Endothelial cell of umbilical vein (primary cell): ENCODE data around the gene ZNF415. TPM values are rescaled to one million over a fixed set of nuclear protein-coding genes. Genes with fewer than 3 reads are reported as not detected.

Experiments used
- BruUV-seq: library from RNA; stranded (reverse); fragments of 400-500 nt; replicated peaks from 2 replicates; lab custom pipeline; 2021; lab: Mats Ljungman, UMichigan
- CTCF ChIA-PET: fragments of 300-600, 350-600 bp; sonication (Branson Sonifier 250); formaldehyde crosslinking; loops from one replicate; lab custom pipeline; 2021; ENCODE audit warnings: antibody characterized with exemption, inconsistent platforms; lab: Charles Lee
- POLR2A ChIA-PET: fragments of 300-600, 350-600 bp; sonication (Branson Sonifier 250); formaldehyde crosslinking; loops from one replicate; lab custom pipeline; 2021; ENCODE audit warnings: antibody characterized with exemption, inconsistent platforms; lab: Charles Lee
- DNase-seq: peaks from one replicate; pipeline ENCODE4 v3.0.0-alpha.2; 2011; ENCODE audit warnings: low read depth, low spot score
- FAIRE-seq: peaks from 2 replicates; lab custom pipeline; 2011; peaks lifted over from hg19 to GRCh38; lab: Jason Lieb, UNC
- H2AFZ ChIP-seq: 2 replicates; pipeline ENCODE4 v1.6.0; 2012; ENCODE audit warnings: low read depth, low read length, control low read depth, inconsistent platforms
- H3K27ac ChIP-seq: 2 replicates; pipeline ENCODE4 v1.5.1; 2011; ENCODE audit warnings: low read depth, mild to moderate bottlenecking, control low read depth, low read length, moderate library complexity; ENCODE audit not compliant: insufficient read depth
- H3K27me3 ChIP-seq, 2 experiments: 2 replicates each; pipeline versions ENCODE4 v1.6.0 to v1.6.1; 2011; ENCODE audit warnings: low read length in 2 of 2, mixed read lengths in 1 of 2; ENCODE audit not compliant: control insufficient read depth in 2 of 2, insufficient read depth in 2 of 2
- H3K36me3 ChIP-seq, 2 experiments: 2 replicates in 1 of 2; 3 replicates in 1 of 2; pipeline ENCODE4 v1.5.1; 2011; ENCODE audit warnings: low read length in 2 of 2, mild to moderate bottlenecking in 1 of 2, moderate library complexity in 1 of 2; ENCODE audit not compliant: control insufficient read depth in 2 of 2, insufficient read depth in 2 of 2; ENCODE audit errors: extremely low read depth in 1 of 2
- H3K4me1 ChIP-seq: 3 replicates; pipeline ENCODE4 v1.5.1; 2011; ENCODE audit warnings: mild to moderate bottlenecking, low read length; ENCODE audit not compliant: control insufficient read depth, insufficient read depth; ENCODE audit errors: extremely low read depth
- H3K4me2 ChIP-seq: 2 replicates; pipeline ENCODE4 v1.6.1; 2011; ENCODE audit warnings: low read length, control low read depth, mixed read lengths; ENCODE audit not compliant: insufficient read depth
- H3K4me3 ChIP-seq, 3 experiments: fragments of 200-600 bp in 1 of 3; sonication (generic), shearing (Covaris generic) in 1 of 3; replicated peaks in 1 of 3; 2 replicates each; pipeline ENCODE4 v1.5.1; 2011 to 2016; ENCODE audit warnings: control low read depth in 3 of 3, low read length in 3 of 3, mild to moderate bottlenecking in 2 of 3, inconsistent platforms in 1 of 3, low read depth in 1 of 3, moderate library complexity in 1 of 3; ENCODE audit not compliant: insufficient read depth in 1 of 3
- H3K79me2 ChIP-seq: 2 replicates; pipeline ENCODE4 v1.6.0; 2012; ENCODE audit warnings: low read length, inconsistent platforms; ENCODE audit not compliant: control insufficient read depth, insufficient read depth
- H3K9ac ChIP-seq: replicated peaks from 2 replicates; pipeline ENCODE3; 2011; ENCODE audit warnings: low read length, control low read depth; ENCODE audit not compliant: insufficient read depth; ENCODE audit errors: extremely low read depth
- H3K9me1 ChIP-seq: replicated peaks from 3 replicates; pipeline ENCODE4 v1.6.0; 2011; ENCODE audit warnings: mild to moderate bottlenecking, low read length; ENCODE audit not compliant: control insufficient read depth, insufficient read depth; ENCODE audit errors: extremely low read depth
- H3K9me3 ChIP-seq: replicated peaks from 2 replicates; pipeline ENCODE4 v1.5.1; 2012; ENCODE audit warnings: low read length, inconsistent platforms; ENCODE audit not compliant: control insufficient read depth, insufficient read depth
- H4K20me1 ChIP-seq: replicated peaks from 2 replicates; pipeline ENCODE3; 2011; ENCODE audit warnings: mild to moderate bottlenecking, low read length; ENCODE audit not compliant: control insufficient read depth, insufficient read depth; ENCODE audit errors: extremely low read depth
- EZH2 ChIP-seq: IDR thresholded peaks from 2 replicates; pipeline ENCODE4 v1.6.1; 2012; ENCODE audit warnings: borderline replicate concordance, low read depth, mild to moderate bottlenecking, moderate library complexity, low read length, inconsistent platforms; ENCODE audit not compliant: severe bottlenecking
- FOS ChIP-seq: IDR thresholded peaks from 2 replicates; pipeline ENCODE4 v1.6.1; 2011; ENCODE audit warnings: mild to moderate bottlenecking, low read length, moderate library complexity, borderline replicate concordance; ENCODE audit not compliant: insufficient read depth
- GATA2 ChIP-seq: IDR thresholded peaks from 2 replicates; pipeline ENCODE4 v1.7.0; 2011; ENCODE audit warnings: low read depth, mild to moderate bottlenecking, moderate library complexity, mixed read lengths, low read length; ENCODE audit not compliant: insufficient read length, insufficient read depth
- JUN ChIP-seq: IDR thresholded peaks from 2 replicates; pipeline ENCODE4 v1.6.1; 2011; ENCODE audit warnings: borderline replicate concordance, low read depth; ENCODE audit not compliant: insufficient read length, insufficient read depth
- MYC ChIP-seq: IDR thresholded peaks from one replicate; pipeline ENCODE4 v1.6.1; 2011; ENCODE audit warnings: mild to moderate bottlenecking, low read depth, low read length
- POLR2A ChIP-seq: IDR thresholded peaks from 2 replicates; pipeline ENCODE4 v1.6.1; 2012; ENCODE audit warnings: low read depth, mild to moderate bottlenecking, control low read depth, low read length
- POLR2AphosphoS5 ChIP-seq: IDR thresholded peaks from 2 replicates; pipeline ENCODE4 v1.6.1; 2012; ENCODE audit warnings: low read depth, mild to moderate bottlenecking, control low read depth, low read length, moderate library complexity; ENCODE audit not compliant: insufficient read depth
- dilution Hi-C: fragments of 300-500 bp; cut with MboI; formaldehyde crosslinking; loops from one replicate; pipeline ENCODE4 v1.15.0; 2019; ENCODE audit warnings: low sequenced_read_pairs; ENCODE audit not compliant: extremely low pct_ligation_motif_present
- intact Hi-C: fragments of 100-400 bp; cut with micrococcal nuclease; formaldehyde crosslinking; loops from one replicate; pipeline ENCODE4 v1.10.0; 2022
- polyA plus RNA-seq, 4 experiments: library from polyadenylated mRNA; depleted of rRNA in 3 of 4; stranded (reverse) in 3 of 4; unstranded in 1 of 4; fragments of >200 nt; gene quantifications; 2 replicates each; pipeline versions ENCODE4 v1.2.1 to v1.2.3, GENCODE V29; 2011 to 2012; ENCODE audit warnings: missing spikeins in 1 of 4
- total RNA-seq: library from RNA; stranded (reverse); gene quantifications from 2 replicates; pipeline ENCODE4 v1.2.3, GENCODE V29; 2021
- TF ChIP-seq, protein P1 (sequence below), 2 donors: IDR thresholded peaks; 1 replicate in 1 of 2; 2 replicates in 1 of 2; pipeline ENCODE4 v1.5.1; 2011; ENCODE audit warnings: low read length in 2 of 2, mild to moderate bottlenecking in 2 of 2, moderate library complexity in 2 of 2, control low read depth in 1 of 2, inconsistent platforms in 1 of 2, low read depth in 1 of 2; ENCODE audit not compliant: insufficient read depth in 1 of 2; ENCODE audit errors: extremely low read depth in 1 of 2
- TF ChIP-seq, protein P2 (sequence below): IDR thresholded peaks from 2 replicates; pipeline ENCODE4 v1.6.1; 2011; ENCODE audit not compliant: insufficient read depth, insufficient read length

ZNF415 gene
- total and polyA plus RNA-seq, 2 donors (not counting 3 experiments of a cell fraction or from before 2014, with no cell fraction given), result 0.48 to 0.69 TPM

DNA sequence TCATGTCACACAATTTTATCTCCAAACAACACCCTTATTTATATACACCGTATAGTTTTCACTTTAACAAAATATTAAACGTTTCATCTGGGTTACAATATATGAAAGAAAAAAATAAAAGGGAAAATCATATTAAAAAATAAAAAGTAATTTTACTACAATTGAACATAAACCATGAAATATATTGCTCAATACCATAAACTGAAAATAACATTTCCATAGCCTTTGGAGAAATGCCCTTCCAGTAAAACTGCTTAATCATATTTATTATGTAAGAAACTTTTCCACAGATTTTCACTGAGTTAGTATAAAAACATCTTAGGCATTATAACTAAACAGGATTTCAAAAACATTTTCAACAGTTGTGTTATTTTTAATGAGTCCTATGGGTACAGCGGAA lies 27.6 kb upstream of the ZNF415 start:
- TF ChIP-seq GATA2 (no peak), POLR2AphosphoS5 (no peak), POLR2A (no peak), EZH2 (no peak), MYC (no peak), FOS (no peak), JUN (no peak)
- TF ChIP-seq, protein P1, sequence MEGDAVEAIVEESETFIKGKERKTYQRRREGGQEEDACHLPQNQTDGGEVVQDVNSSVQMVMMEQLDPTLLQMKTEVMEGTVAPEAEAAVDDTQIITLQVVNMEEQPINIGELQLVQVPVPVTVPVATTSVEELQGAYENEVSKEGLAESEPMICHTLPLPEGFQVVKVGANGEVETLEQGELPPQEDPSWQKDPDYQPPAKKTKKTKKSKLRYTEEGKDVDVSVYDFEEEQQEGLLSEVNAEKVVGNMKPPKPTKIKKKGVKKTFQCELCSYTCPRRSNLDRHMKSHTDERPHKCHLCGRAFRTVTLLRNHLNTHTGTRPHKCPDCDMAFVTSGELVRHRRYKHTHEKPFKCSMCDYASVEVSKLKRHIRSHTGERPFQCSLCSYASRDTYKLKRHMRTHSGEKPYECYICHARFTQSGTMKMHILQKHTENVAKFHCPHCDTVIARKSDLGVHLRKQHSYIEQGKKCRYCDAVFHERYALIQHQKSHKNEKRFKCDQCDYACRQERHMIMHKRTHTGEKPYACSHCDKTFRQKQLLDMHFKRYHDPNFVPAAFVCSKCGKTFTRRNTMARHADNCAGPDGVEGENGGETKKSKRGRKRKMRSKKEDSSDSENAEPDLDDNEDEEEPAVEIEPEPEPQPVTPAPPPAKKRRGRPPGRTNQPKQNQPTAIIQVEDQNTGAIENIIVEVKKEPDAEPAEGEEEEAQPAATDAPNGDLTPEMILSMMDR (IDR thresholded peaks at IDR 0.05; ENCODE audit: extremely low read depth in 1 of 2, insufficient read depth in 1 of 2, low read depth in 1 of 2, low read length in 2 of 2), result no peak
- TF ChIP-seq, protein P2, sequence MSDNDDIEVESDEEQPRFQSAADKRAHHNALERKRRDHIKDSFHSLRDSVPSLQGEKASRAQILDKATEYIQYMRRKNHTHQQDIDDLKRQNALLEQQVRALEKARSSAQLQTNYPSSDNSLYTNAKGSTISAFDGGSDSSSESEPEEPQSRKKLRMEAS, result no peak
- no TSS peak for BruUV-seq

More for the DNA sequence above, 27.6 kb upstream of the ZNF415 start:
- H3K27me3 ChIP-seq, result no peaks in the 10 kb centered on the region
- ChIA-PET CTCF (no interaction called here), POLR2A (no interaction called here)
- FAIRE-seq (no peak), DNase-seq (no peak)
- H3K4me3 ChIP-seq, result no peak overlapping the region
- H3K4me1 ChIP-seq, result peaks cover 8% of the 10 kb centered on the region
- H3K4me2 ChIP-seq, result no peak overlapping the region
- no peaks in the 10 kb centered on the region for H4K20me1 ChIP-seq
- H3K79me2 ChIP-seq, result no peaks in the 10 kb centered on the region
- no peak overlapping the region for H3K9ac ChIP-seq
- no peak overlapping the region for H3K27ac ChIP-seq
- H3K9me1 ChIP-seq, result no peaks in the 10 kb centered on the region
- no peak overlapping the region for H2AFZ ChIP-seq
- peaks cover 13% of the 10 kb centered on the region for H3K9me3 ChIP-seq
- intact Hi-C loops (no loop called here), dilution Hi-C loops (no loop called here)
- no peaks in the 10 kb centered on the region for H3K36me3 ChIP-seq
